ENCODE results near the gene TEX14.

DNA sequence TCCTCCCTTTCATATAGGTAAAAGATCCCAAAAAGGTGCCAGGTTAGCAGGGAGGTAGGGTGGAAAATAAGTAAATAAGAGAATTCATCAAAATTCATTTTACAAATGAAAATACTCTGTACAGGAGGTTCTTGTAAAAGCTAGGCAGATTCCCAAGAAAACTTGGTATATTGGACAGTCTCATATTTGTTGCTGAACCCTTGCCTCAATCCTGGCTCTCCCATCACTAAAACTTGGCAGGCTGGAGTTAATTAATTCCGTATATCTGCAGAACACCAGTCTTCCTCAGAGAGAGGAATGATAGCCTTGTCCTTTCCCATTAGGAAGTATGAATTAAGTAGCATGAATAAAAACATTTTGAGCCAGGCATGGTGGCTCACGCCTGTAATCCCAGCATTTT is 111.2 kb downstream of the TEX14 start:
- TF ChIP-seq, protein P1, sequence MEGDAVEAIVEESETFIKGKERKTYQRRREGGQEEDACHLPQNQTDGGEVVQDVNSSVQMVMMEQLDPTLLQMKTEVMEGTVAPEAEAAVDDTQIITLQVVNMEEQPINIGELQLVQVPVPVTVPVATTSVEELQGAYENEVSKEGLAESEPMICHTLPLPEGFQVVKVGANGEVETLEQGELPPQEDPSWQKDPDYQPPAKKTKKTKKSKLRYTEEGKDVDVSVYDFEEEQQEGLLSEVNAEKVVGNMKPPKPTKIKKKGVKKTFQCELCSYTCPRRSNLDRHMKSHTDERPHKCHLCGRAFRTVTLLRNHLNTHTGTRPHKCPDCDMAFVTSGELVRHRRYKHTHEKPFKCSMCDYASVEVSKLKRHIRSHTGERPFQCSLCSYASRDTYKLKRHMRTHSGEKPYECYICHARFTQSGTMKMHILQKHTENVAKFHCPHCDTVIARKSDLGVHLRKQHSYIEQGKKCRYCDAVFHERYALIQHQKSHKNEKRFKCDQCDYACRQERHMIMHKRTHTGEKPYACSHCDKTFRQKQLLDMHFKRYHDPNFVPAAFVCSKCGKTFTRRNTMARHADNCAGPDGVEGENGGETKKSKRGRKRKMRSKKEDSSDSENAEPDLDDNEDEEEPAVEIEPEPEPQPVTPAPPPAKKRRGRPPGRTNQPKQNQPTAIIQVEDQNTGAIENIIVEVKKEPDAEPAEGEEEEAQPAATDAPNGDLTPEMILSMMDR (IDR thresholded peaks at IDR 0.05), result no peak
- TF ChIP-seq POLR2A (IDR thresholded peaks at IDR 0.05), result no peak
